HG02943 (cell line): ENCODE results near the gene ST6GAL1.
"Not testable (repeated sequence)": the region's sequence is repeated elsewhere in the genome, so short reads cannot be mapped to it uniquely, and the experiment has no call there.

ENCODE experiments used
- ATAC-seq: cut with Tn5 transposase; IDR thresholded peaks from one replicate; pipeline ENCODE4 v1.9.1; 2021; ENCODE audit warnings: mild to moderate bottlenecking, low read depth, moderate library complexity; ENCODE audit not compliant: unreplicated experiment

The ST6GAL1 gene

GRCh38 chr3:186930143-186930640 is at the start of gene ST6GAL1:
TSS of gene ST6GAL1 (plus strand) at chr3:186930526. CDS start at chr3:187042704, 112,178 bp downstream.
- ATAC-seq = peak; percentile 51

GRCh38 chr3:186882150-186882524 is 48.2 kb upstream of the ST6GAL1 start:
- ATAC-seq = no peak

GRCh38 chr3:186882881-186883685 is 47.2 kb upstream of the ST6GAL1 start:
- ATAC-seq = no peak

GRCh38 chr3:186883686-186884058 is 46.7 kb upstream of the ST6GAL1 start:
- ATAC-seq = no peak

GRCh38 chr3:186884868-186885267 is 45.5 kb upstream of the ST6GAL1 start:
- ATAC-seq = not testable (repeated sequence)

GRCh38 chr3:186886202-186886981 is 43.9 kb upstream of the ST6GAL1 start:
- ATAC-seq = no peak

GRCh38 chr3:186887507-186887938 is 42.8 kb upstream of the ST6GAL1 start:
- not testable (repeated sequence) for ATAC-seq

- no peak for ATAC-seq
Observed at GRCh38 chr3:186888569-186888968, 41.8 kb upstream of the ST6GAL1 start.

- not testable (repeated sequence) for ATAC-seq
Observed at GRCh38 chr3:186889698-186890097, 40.6 kb upstream of the ST6GAL1 start.

- ATAC-seq = no peak
Observed at GRCh38 chr3:186890911-186891310, 39.4 kb upstream of the ST6GAL1 start.

GRCh38 chr3:186893071-186893470 is 37.3 kb upstream of the ST6GAL1 start:
- ATAC-seq = not testable (repeated sequence)

- no peak for ATAC-seq
Observed at GRCh38 chr3:186895406-186895805, 34.9 kb upstream of the ST6GAL1 start.

GRCh38 chr3:186896006-186896405 is 34.3 kb upstream of the ST6GAL1 start:
- no peak for ATAC-seq

- ATAC-seq = no peak
Observed at GRCh38 chr3:186896875-186897274, 33.5 kb upstream of the ST6GAL1 start.

GRCh38 chr3:186901135-186901734 is 29.1 kb upstream of the ST6GAL1 start:
- no peak for ATAC-seq

- no peak for ATAC-seq
Observed at GRCh38 chr3:186902154-186902553, 28.2 kb upstream of the ST6GAL1 start.

GRCh38 chr3:186902713-186903112 is 27.6 kb upstream of the ST6GAL1 start:
- no peak for ATAC-seq

- ATAC-seq = not testable (repeated sequence)
Observed at GRCh38 chr3:186903676-186904075, 26.6 kb upstream of the ST6GAL1 start.

GRCh38 chr3:186907075-186907474 is 23.3 kb upstream of the ST6GAL1 start:
- ATAC-seq = not testable (repeated sequence)

- no peak for ATAC-seq
Observed at GRCh38 chr3:186909078-186909853, 21.1 kb upstream of the ST6GAL1 start.
